HepG2 (cell line): ENCODE data around the gene C3orf38. TPM values are rescaled to one million over a fixed set of nuclear protein-coding genes. Genes with fewer than 3 reads are reported as not detected.

Experiments used
- CEBPB ChIP-seq: IDR thresholded peaks from 2 replicates; pipeline ENCODE4 v1.6.1; 2011; ENCODE audit warnings: low read depth, low read length, improper control_type of control experiment, borderline replicate concordance
- ELF1 ChIP-seq: sonication (generic); formaldehyde crosslinking; IDR thresholded peaks from 2 replicates; pipeline ENCODE4 v1.4.0; 2020; ENCODE audit warnings: missing genetic modification reagents
- KMT2B ChIP-seq: IDR thresholded peaks from 2 replicates; pipeline ENCODE4 v1.6.1; 2016; ENCODE audit warnings: missing genetic modification reagents, missing compliant biosample characterization
- MBNL3 ChIP-seq: fragments of 250-450 bp; sonication (Bioruptor Pico); conservative IDR thresholded peaks from 2 replicates; pipeline ENCODE4 v1.8.0; 2022; ENCODE audit warnings: mild to moderate bottlenecking, inconsistent platforms
- MYC ChIP-seq: sonication (generic); formaldehyde crosslinking; IDR thresholded peaks from 2 replicates; pipeline ENCODE4 v1.9.0; 2021; ENCODE audit warnings: missing genetic modification reagents, borderline replicate concordance
- SMAD3 ChIP-seq: sonication (generic); formaldehyde crosslinking; IDR thresholded peaks from 2 replicates; pipeline ENCODE4 v1.4.0; 2020; ENCODE audit warnings: missing genetic modification reagents
- TEAD3 ChIP-seq: optimal IDR thresholded peaks from 2 replicates; pipeline ENCODE3; 2016; ENCODE audit warnings: borderline replicate concordance
- UBTF ChIP-seq: sonication (generic); formaldehyde crosslinking; IDR thresholded peaks from 2 replicates; pipeline ENCODE4 v1.4.0; 2020; ENCODE audit warnings: mild to moderate bottlenecking, missing genetic modification reagents
- ZBTB40 ChIP-seq, 2 experiments: fragments of 450-650 bp in 1 of 2; sonication (generic) in 1 of 2; formaldehyde crosslinking in 1 of 2; IDR thresholded peaks; 2 replicates each; pipeline versions ENCODE4 v1.6.1 to v1.8.0; 2016 to 2022; ENCODE audit warnings: antibody characterized with exemption in 1 of 2, mild to moderate bottlenecking in 1 of 2, missing genetic modification reagents in 1 of 2
- ZC3H4 ChIP-seq: sonication (generic); formaldehyde crosslinking; IDR thresholded peaks from 2 replicates; pipeline ENCODE4 v1.4.0; 2020; ENCODE audit warnings: missing genetic modification reagents, borderline replicate concordance
- ZNF556 ChIP-seq: sonication (generic); formaldehyde crosslinking; IDR thresholded peaks from 2 replicates; pipeline ENCODE4 v1.4.0; 2020; ENCODE audit warnings: mild to moderate bottlenecking, missing genetic modification reagents, borderline replicate concordance
- polyA plus RNA-seq, 8 experiments: library from polyadenylated mRNA; depleted of rRNA in 3 of 8; stranded (reverse) in 7 of 8; unstranded in 1 of 8; fragments of >200 nt; fragmentation: Illumina TruSeq in 4 of 8; extraction: Trizol in 4 of 8; gene quantifications; 2 replicates each; pipeline versions ENCODE4 v1.2.1 to v1.2.3, GENCODE V29; 2011 to 2016; ENCODE audit warnings: low read depth in 4 of 8, missing spikeins in 1 of 8, mixed read lengths in 1 of 8; ENCODE audit not compliant: insufficient read depth in 1 of 8
- total RNA-seq, 5 experiments: library from RNA; depleted of rRNA; stranded (reverse); fragments of >200 nt; fragmentation: Illumina TruSeq; extraction: Trizol; gene quantifications; 2 replicates each; pipeline ENCODE4 v1.2.3, GENCODE V29; 2016; ENCODE audit warnings: low read depth in 1 of 5
- TF ChIP-seq, protein P1 (sequence below): sonication (generic); formaldehyde crosslinking; IDR thresholded peaks from 2 replicates; pipeline ENCODE4 v1.4.0; 2020; ENCODE audit warnings: missing genetic modification reagents
- TF ChIP-seq, protein P2 (sequence below): sonication (generic); formaldehyde crosslinking; IDR thresholded peaks from 2 replicates; pipeline ENCODE4 v1.5.0; 2020; ENCODE audit warnings: mild to moderate bottlenecking, missing genetic modification reagents

C3orf38 gene
- total and polyA plus RNA-seq, 2 of the 13 experiments (the other 11 are each of a cell fraction or from before 2014, with no cell fraction given) = 6.0 to 17.5 TPM

GRCh38 chr3:88149509-88150362, at the start of gene C3orf38 (continued):
- TF ChIP-seq MBNL3 (CRISPR knock-in tag) (no peak), CEBPB (no peak), ZBTB40 (IDR thresholded peaks at IDR 0.05) (peak; percentile 95), ZBTB40 (CRISPR knock-in tag; IDR thresholded peaks at IDR 0.05) (peak; percentile 83), UBTF (CRISPR knock-in tag) (peak; percentile 73), KMT2B (peak; percentile 97), ELF1 (CRISPR knock-in tag) (peak; percentile 96), MYC (peak; percentile 74; the same call in 1 of the 2 replicates), ZNF556 (CRISPR knock-in tag) (peak; percentile 87), ZC3H4 (CRISPR knock-in tag) (no peak), TEAD3 (CRISPR knock-in tag) (peak; percentile 39), SMAD3 (CRISPR knock-in tag) (peak; percentile 93)
- TF ChIP-seq, protein P1, sequence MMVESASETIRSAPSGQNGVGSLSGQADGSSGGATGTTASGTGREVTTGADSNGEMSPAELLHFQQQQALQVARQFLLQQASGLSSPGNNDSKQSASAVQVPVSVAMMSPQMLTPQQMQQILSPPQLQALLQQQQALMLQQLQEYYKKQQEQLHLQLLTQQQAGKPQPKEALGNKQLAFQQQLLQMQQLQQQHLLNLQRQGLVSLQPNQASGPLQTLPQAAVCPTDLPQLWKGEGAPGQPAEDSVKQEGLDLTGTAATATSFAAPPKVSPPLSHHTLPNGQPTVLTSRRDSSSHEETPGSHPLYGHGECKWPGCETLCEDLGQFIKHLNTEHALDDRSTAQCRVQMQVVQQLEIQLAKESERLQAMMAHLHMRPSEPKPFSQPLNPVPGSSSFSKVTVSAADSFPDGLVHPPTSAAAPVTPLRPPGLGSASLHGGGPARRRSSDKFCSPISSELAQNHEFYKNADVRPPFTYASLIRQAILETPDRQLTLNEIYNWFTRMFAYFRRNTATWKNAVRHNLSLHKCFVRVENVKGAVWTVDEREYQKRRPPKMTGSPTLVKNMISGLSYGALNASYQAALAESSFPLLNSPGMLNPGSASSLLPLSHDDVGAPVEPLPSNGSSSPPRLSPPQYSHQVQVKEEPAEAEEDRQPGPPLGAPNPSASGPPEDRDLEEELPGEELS (CRISPR knock-in tag) = peak; percentile 52; the same call in 1 of the 2 replicates
- TF ChIP-seq, protein P2, sequence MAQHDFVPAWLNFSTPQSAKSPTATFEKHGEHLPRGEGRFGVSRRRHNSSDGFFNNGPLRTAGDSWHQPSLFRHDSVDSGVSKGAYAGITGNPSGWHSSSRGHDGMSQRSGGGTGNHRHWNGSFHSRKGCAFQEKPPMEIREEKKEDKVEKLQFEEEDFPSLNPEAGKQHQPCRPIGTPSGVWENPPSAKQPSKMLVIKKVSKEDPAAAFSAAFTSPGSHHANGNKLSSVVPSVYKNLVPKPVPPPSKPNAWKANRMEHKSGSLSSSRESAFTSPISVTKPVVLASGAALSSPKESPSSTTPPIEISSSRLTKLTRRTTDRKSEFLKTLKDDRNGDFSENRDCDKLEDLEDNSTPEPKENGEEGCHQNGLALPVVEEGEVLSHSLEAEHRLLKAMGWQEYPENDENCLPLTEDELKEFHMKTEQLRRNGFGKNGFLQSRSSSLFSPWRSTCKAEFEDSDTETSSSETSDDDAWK (CRISPR knock-in tag) = no peak
